ENCODE data around the gene FAM219A.
"Not testable (repeated sequence)": the region's sequence is repeated elsewhere in the genome, so short reads cannot be mapped to it uniquely, and the experiment has no call there.

FAM219A gene

DNA sequence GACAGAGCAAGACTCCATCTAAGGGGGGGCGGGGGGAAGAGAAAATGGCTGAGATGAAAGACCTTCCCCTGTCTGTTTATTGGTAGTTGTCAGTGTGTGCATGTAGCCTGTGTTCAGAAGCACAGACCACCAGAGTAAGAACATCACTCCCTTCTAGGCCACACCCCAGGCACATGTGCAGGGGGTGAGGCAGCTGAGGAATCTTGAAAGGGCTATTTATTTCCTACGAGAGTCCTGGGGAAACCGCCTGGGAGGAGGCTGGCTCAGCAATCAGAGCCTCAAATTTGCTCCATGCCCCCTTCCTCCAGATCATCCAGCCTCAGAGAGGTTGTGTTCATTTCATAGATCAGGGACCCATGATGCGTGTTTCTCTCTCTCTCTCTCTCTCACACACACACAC lies 88.7 kb downstream of the FAM219A start:
- H4K20me1 ChIP-seq (ENCODE audit: low read depth, low read length) = no peaks in the 10 kb centered on the region

DNA sequence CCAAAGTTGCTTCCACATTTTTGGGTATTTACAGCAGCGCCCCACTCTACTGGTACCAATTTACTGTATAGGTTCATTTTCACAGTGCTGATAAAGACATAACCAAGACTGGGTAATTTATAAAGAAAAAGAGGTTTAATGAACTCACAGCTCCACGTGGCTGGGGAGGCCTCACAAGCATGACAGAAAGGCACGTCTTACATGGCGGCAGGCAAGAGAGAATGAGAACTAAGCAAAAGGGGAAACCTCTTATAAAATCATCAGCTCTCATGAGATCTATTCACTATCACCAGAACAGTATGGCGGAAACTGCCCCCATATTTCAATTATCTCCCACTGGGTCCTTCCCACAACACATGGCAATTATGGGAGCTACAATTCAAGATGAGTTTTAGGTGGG lies 89.6 kb downstream of the FAM219A start:
- not testable (repeated sequence) for H3K4me3 ChIP-seq (ENCODE audit: insufficient read depth, low read length, poor library complexity, severe bottlenecking); H3F3A ChIP-seq (ENCODE audit: insufficient read depth); H3K79me2 ChIP-seq (ENCODE audit: insufficient read depth, low read length); H3K4me2 ChIP-seq (ENCODE audit: low read depth, low read length, poor library complexity, severe bottlenecking); H3K36me3 ChIP-seq (ENCODE audit: low read length); H2AFZ ChIP-seq (ENCODE audit: low read depth, low read length, severe bottlenecking); H3K9ac ChIP-seq (ENCODE audit: low read length); H3K27ac ChIP-seq (ENCODE audit: low read depth, low read length); H3K9me2 ChIP-seq (replicated peaks; ENCODE audit: insufficient read depth, low read length); H3K27me3 ChIP-seq (ENCODE audit: low read length); H4K20me1 ChIP-seq (ENCODE audit: low read depth, low read length); H3K9me3 ChIP-seq (ENCODE audit: insufficient read depth, low read length)

More for the DNA sequence above, 88.7 kb downstream of the FAM219A start:
- H3K27ac ChIP-seq (ENCODE audit: low read depth, low read length) = no peak overlapping the region
- no peak for TF ChIP-seq EZH2phosphoT487 (conservative IDR thresholded peaks at IDR 0.05; ENCODE audit: low read length)
- TF ChIP-seq, protein P1, sequence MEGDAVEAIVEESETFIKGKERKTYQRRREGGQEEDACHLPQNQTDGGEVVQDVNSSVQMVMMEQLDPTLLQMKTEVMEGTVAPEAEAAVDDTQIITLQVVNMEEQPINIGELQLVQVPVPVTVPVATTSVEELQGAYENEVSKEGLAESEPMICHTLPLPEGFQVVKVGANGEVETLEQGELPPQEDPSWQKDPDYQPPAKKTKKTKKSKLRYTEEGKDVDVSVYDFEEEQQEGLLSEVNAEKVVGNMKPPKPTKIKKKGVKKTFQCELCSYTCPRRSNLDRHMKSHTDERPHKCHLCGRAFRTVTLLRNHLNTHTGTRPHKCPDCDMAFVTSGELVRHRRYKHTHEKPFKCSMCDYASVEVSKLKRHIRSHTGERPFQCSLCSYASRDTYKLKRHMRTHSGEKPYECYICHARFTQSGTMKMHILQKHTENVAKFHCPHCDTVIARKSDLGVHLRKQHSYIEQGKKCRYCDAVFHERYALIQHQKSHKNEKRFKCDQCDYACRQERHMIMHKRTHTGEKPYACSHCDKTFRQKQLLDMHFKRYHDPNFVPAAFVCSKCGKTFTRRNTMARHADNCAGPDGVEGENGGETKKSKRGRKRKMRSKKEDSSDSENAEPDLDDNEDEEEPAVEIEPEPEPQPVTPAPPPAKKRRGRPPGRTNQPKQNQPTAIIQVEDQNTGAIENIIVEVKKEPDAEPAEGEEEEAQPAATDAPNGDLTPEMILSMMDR (IDR thresholded peaks at IDR 0.05; ENCODE audit: insufficient read depth, low read length, poor library complexity, severe bottlenecking) = no peak
- no peak overlapping the region for H3K4me2 ChIP-seq (ENCODE audit: low read depth, low read length, poor library complexity, severe bottlenecking)
- peaks cover 7% of the 10 kb centered on the region; the same call in 1 of the 2 replicates for H3K9me3 ChIP-seq (ENCODE audit: insufficient read depth, low read length)
- H3K4me3 ChIP-seq (ENCODE audit: insufficient read depth, low read length, poor library complexity, severe bottlenecking) = no peak overlapping the region
- H2AFZ ChIP-seq (ENCODE audit: low read depth, low read length, severe bottlenecking) = no peak overlapping the region
- H3K9ac ChIP-seq (ENCODE audit: low read length) = no peak overlapping the region
- no peaks in the 10 kb centered on the region for H3K79me2 ChIP-seq (ENCODE audit: insufficient read depth, low read length)
- H3F3A ChIP-seq (ENCODE audit: insufficient read depth) = no peaks in the 10 kb centered on the region
- no peaks in the 10 kb centered on the region for H3K9me2 ChIP-seq (replicated peaks; ENCODE audit: insufficient read depth, low read length)
- H3K27me3 ChIP-seq (ENCODE audit: low read length) = no peaks in the 10 kb centered on the region
- H3K36me3 ChIP-seq (ENCODE audit: low read length) = no peaks in the 10 kb centered on the region

DNA sequence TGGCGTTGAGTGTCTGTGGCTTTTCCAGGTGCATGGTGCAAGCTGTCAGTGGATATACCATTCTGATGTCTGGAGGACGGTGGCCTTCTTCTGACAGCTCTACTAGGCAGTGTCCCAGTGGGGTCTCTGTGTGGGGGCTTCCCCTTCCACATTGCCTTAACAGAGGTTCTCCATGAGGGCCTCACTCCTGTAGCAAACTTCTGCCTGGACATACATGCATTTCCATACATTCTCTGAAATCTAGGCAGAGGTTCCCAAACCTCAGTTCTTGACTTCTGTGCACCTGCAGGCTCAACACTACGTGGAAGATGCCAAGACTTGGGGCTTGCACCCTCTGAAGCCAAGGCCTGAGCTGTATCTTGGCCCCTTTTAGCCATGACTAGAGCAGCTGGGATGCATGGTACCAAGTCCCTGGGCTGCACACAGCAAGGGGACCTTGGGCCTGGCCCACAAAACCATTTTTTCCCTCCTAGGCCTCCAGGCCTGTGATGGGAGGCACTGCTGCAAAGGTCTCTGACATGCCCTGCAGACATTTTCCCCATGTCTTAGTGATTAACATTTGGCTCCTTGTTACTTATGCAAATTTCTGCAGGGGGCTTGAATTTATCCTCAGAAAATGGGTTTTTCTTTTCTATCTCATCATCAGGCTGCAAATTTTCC lies 90.5 kb downstream of the FAM219A start:
- H3K79me2 ChIP-seq (ENCODE audit: insufficient read depth, low read length); H3F3A ChIP-seq (ENCODE audit: insufficient read depth); H4K20me1 ChIP-seq (ENCODE audit: low read depth, low read length); H2AFZ ChIP-seq (ENCODE audit: low read depth, low read length, severe bottlenecking); H3K36me3 ChIP-seq (ENCODE audit: low read length); H3K9me3 ChIP-seq (ENCODE audit: insufficient read depth, low read length); H3K27me3 ChIP-seq (ENCODE audit: low read length); H3K4me3 ChIP-seq (ENCODE audit: insufficient read depth, low read length, poor library complexity, severe bottlenecking); H3K9me2 ChIP-seq (replicated peaks; ENCODE audit: insufficient read depth, low read length); H3K27ac ChIP-seq (ENCODE audit: low read depth, low read length); H3K4me2 ChIP-seq (ENCODE audit: low read depth, low read length, poor library complexity, severe bottlenecking); H3K9ac ChIP-seq (ENCODE audit: low read length): not testable (repeated sequence)

DNA sequence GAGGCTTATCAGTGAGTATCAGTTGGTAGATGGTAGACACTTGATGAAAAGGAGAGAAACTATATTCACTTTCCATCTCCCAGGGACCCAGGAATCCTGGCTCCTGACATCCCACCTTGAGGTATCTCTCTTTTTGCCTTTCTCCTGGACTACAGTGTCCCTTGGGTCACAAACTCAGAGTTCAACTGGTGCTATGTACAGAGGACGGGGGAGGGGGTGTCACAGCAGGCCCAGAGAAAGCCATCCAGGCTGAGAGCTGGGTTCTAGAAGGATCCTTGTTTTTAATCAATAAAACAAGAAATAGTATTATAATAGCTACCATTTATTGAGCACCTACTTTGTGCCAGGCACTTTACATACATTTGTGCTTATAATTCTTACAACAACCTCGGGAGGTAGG lies 92.0 kb downstream of the FAM219A start:
- Histone ChIP-seq H3K36me3 (ENCODE audit: low read length) (no peaks in the 10 kb centered on the region), H3K9me2 (replicated peaks; ENCODE audit: insufficient read depth, low read length) (no peaks in the 10 kb centered on the region), H3K9me3 (ENCODE audit: insufficient read depth, low read length) (peaks cover 7% of the 10 kb centered on the region; the same call in 1 of the 2 replicates)

More for the DNA sequence above, 92.0 kb downstream of the FAM219A start:
- Histone ChIP-seq H3K9ac (ENCODE audit: low read length) (no peak overlapping the region), H4K20me1 (ENCODE audit: low read depth, low read length) (no peaks in the 10 kb centered on the region), H3F3A (ENCODE audit: insufficient read depth) (no peaks in the 10 kb centered on the region), H3K27ac (ENCODE audit: low read depth, low read length) (no peak overlapping the region), H3K79me2 (ENCODE audit: insufficient read depth, low read length) (no peaks in the 10 kb centered on the region), H3K4me2 (ENCODE audit: low read depth, low read length, poor library complexity, severe bottlenecking) (no peak overlapping the region), H3K4me3 (ENCODE audit: insufficient read depth, low read length, poor library complexity, severe bottlenecking) (no peak overlapping the region), H3K27me3 (ENCODE audit: low read length) (no peaks in the 10 kb centered on the region), H2AFZ (ENCODE audit: low read depth, low read length, severe bottlenecking) (no peak overlapping the region)
- TF ChIP-seq, protein P1 (IDR thresholded peaks at IDR 0.05; ENCODE audit: insufficient read depth, low read length, poor library complexity, severe bottlenecking) = no peak
- TF ChIP-seq EZH2phosphoT487 (conservative IDR thresholded peaks at IDR 0.05; ENCODE audit: low read length) = no peak

All from SU-DHL-6 (cell line).